NCI-H1694 (cell line): ENCODE results near the gene SCTR.

ENCODE experiments used
- DNase-seq: peaks from one replicate; lab custom pipeline; 2025; lab: John Stamatoyannopoulos, UW

Gene SCTR

GRCh38 chr2:119442850-119443249, 81.4 kb downstream of the SCTR start:
- no peak for DNase-seq

- DNase-seq: no peak
Observed at GRCh38 chr2:119442226-119442619, 82.1 kb downstream of the SCTR start.

DNA sequence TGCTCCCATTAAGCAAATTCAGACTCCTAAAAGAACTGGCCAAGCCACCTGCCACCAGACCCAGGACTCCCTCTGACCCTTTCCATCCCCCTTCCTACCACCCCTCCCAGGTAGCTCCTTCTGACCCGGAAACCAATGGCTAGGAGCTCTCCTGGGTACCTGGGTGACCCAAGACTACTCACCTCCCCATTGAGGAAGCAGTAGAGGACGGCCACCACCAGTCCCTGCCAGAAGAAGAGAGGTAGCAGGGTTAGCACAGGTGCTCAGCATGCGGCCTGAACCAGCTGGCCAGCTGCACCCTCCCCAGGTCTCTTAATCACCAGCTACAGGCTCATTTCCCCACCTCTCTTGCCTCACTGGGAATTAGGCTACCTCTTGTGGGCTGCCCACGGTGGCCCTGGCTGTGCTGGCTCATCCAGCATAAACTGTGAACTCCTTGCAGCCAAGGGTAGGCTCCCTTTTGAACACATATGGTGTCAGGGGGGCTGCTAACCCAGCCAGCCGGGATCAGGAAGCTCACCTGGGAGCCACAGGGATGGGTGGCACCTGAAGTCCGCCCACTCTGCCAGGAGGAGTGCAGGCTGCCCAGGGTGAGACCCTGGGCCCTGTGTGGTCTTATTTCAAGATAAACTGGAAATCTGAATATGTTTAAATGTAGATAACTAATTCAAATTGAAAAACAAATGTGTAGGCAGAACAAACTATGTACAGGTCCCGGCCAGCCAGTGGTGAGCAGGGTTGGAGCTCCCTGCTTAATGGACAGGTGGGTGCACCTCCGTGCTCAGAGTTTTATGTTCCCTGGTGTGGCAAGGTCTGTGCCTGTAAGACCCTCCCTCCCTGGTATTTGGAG, 82.7 kb downstream of the SCTR start:
- no peak for DNase-seq

DNA sequence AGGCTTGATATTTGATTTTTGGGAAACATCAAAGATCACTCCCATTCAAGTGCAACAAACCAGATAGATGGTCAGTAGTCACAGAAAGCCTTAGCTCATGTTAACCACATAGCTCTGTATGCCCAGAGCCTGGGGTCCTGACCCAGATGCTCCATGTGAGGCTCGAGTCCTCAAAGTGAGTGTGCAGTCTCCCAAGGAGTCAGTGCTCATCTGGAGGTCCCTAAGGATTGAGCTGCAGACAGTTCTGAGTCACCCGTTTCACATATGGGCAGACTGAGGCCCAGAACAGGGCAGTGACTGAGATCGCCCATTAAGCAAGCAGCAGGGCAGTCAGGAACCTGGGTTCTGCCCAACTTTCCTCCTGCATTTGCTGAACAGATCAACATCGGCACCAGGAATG, 83.4 kb downstream of the SCTR start:
- no peak for DNase-seq

- no peak for DNase-seq
Observed at GRCh38 chr2:119440501-119440870, 83.8 kb downstream of the SCTR start.

DNA sequence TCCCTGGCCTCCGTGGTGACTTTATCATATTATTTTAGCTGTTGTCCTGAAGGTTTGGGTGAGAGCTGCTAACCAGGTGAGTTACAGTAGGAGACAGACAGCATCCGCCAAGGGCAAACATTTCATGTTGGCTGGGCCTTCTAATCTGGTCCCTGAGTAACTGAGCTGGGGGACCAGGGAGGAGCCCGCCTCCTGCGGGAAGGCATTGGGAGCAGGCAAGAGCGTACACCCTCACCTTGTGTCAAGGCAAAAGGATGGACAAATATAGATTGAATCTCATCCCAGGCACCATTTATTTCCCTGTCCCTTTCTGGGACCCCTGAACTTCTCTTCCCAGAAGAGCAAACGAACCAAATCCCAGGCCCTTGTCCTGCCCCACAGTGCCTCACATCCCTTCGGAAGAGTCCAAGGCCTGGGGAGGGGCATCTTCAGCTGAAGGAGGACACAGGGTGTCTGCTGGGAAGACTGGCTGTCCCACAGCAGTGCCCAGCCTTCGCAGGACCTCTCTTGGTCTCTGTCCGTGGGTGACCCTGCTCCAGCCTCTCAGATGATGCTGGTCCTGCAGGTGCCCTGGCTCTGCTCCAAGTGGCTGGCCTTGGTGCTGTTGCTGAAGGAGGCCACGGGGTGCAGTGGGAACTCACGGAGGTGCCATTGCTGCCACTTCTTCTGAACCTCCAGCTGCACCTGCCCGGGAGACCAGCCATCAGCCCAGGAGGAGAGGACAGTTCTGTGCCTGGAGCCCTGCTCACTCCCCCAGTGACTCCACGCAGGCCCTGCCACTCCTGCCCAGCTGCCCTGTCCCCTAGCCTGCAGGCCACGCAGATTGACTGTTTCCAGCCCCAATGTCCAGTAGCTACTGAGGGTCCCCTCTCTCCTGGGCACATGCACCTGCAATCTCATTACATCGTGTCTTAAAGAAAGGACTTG, 84.4 kb downstream of the SCTR start:
- DNase-seq: no peak

- no peak for DNase-seq
Observed at GRCh38 chr2:119438726-119439284, 85.5 kb downstream of the SCTR start.

DNA sequence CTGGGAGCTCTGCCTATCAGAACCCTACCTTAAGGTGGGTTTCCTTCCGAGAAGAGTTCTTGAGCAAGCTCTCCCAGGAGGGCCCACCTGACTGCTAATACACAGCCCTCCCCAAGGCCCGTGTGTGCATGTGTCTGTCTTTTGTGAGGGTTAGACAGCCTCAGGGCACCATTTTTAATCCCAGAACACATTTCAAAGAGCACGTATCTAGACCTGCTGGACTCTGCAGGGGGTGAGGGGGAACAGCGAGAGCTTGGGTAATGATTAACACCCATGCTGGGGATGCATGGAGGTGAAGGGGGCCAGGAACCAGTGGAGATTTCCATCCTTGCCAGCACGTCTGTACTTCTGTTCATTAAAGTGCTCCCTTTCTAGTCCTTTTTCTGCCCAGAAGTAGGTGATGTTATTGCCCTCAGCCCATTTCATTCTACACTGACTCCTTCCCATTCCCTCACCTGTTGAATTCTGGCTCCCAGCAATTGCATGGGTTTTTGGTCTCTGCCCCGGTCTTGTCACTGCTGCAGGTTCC, 86.1 kb downstream of the SCTR start:
- no peak for DNase-seq

DNA sequence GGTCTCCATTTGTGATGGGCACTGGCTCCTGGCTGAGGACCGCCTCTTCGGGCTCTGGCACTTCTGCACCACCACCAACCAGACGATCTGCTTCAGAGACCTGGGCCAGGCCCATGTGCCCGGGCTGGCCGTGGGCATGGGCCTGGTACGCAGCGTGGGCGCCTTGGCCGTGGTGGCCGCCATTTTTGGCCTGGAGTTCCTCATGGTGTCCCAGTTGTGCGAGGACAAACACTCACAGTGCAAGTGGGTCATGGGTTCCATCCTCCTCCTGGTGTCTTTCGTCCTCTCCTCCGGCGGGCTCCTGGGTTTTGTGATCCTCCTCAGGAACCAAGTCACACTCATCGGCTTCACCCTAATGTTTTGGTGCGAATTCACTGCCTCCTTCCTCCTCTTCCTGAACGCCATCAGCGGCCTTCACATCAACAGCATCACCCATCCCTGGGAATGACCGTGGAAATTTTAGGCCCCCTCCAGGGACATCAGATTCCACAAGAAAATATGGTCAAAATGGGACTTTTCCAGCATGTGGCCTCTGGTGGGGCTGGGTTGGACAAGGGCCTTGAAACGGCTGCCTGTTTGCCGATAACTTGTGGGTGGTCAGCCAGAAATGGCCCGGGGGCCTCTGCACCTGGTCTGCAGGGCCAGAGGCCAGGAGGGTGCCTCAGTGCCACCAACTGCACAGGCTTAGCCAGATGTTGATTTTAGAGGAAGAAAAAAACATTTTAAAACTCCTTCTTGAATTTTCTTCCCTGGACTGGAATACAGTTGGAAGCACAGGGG, 87.1 kb downstream of the SCTR start:
- no peak for DNase-seq

DNA sequence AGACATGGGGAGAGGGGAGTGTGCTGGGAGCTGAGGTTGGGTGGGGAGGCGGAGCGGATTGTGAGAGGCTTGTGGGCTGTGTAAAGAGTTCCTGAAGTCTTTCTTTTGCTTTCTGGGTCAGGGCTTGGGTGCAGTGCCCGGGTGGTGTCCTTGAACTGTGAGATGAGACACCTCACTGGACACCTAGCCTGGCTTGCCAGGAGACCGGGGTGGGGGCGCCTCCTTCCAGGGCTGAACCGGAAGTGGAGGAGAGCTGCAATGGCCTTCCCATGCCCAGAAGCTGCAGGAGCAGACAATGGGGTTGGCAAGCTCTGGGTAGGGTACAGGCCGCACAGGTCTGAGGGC, 88.4 kb downstream of the SCTR start:
- DNase-seq: no peak

GRCh38 chr2:119435081-119435952, 89.0 kb downstream of the SCTR start:
- no peak for DNase-seq

DNA sequence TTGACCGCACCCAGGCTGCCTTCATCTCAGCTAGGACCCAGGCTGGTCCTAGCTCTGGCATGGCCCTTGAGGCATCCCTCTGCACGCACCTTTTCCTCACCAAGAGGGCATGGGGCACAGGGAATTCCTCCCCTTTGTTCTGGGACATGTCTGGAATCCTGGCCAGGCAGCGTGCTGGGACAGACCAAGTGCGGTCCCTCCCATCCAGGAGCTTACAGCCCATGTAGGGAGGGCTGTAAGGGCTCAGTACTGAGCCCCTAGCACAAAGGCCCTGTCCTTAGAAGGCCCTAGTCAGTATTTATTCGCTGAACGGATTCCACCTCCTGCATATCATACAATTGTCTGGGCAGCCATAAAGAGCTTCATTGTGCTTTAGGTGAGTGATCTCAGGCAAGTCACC, 89.6 kb downstream of the SCTR start:
- no peak for DNase-seq

GRCh38 chr2:119433636-119434327, 90.5 kb downstream of the SCTR start:
- no peak for DNase-seq

GRCh38 chr2:119432851-119433522, 91.3 kb downstream of the SCTR start:
- no peak for DNase-seq

- no peak for DNase-seq
Observed at GRCh38 chr2:119431976-119432850, 92.1 kb downstream of the SCTR start.

- no peak for DNase-seq
Observed at GRCh38 chr2:119431155-119431975, 92.9 kb downstream of the SCTR start, which contains the start of gene TMEM37. Gene TMEM37 (plus strand): TSS chr2:119431854. CDS start chr2:119431904, 50 bp downstream.

- DNase-seq: no peak
Observed at GRCh38 chr2:119430023-119430498, 94.2 kb downstream of the SCTR start.
